ENCODE data around the gene NOL4L.

DNA sequence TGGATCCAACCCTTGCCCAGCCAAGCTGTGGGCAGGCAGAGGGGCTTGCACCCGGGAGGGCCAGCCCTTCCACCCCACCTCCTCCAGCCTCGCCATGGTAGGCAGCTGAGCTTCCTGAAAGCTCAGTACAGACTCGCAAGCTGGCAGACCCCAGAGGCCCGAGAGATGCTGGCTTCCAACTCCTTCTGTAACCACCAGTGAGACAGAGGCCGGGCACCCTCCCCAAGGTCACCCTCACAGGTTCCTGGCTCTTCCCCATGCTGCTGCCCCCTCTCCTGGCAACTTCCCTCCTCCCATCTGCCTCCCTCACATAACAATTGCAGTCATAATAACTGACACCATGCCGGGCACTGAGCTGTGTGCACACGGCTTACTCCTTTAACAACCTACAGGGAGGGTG, 26.2 kb upstream of the NOL4L start:
- TF ChIP-seq, protein P1, sequence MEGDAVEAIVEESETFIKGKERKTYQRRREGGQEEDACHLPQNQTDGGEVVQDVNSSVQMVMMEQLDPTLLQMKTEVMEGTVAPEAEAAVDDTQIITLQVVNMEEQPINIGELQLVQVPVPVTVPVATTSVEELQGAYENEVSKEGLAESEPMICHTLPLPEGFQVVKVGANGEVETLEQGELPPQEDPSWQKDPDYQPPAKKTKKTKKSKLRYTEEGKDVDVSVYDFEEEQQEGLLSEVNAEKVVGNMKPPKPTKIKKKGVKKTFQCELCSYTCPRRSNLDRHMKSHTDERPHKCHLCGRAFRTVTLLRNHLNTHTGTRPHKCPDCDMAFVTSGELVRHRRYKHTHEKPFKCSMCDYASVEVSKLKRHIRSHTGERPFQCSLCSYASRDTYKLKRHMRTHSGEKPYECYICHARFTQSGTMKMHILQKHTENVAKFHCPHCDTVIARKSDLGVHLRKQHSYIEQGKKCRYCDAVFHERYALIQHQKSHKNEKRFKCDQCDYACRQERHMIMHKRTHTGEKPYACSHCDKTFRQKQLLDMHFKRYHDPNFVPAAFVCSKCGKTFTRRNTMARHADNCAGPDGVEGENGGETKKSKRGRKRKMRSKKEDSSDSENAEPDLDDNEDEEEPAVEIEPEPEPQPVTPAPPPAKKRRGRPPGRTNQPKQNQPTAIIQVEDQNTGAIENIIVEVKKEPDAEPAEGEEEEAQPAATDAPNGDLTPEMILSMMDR (IDR thresholded peaks at IDR 0.05): no peak
- TF ChIP-seq POLR2A (IDR thresholded peaks at IDR 0.05): no peak

All from thyroid gland (tissue), 4 donors.